AG04449 (cell line): ENCODE data around the gene LAIR1.
"Not testable (repeated sequence)": the region's sequence is repeated elsewhere in the genome, so short reads cannot be mapped to it uniquely, and the experiment has no call there.

Source experiments
- CTCF ChIA-PET: fragments of 350-600 bp; formaldehyde crosslinking; extraction: SDS; loops from one replicate; lab custom pipeline; 2021; ENCODE audit warnings: antibody characterized with exemption; lab: Yijun Ruan, JAX
- POLR2A ChIA-PET: fragments of 400-600, 350-600 bp; formaldehyde crosslinking; extraction: SDS; loops from one replicate; lab custom pipeline; 2020; ENCODE audit warnings: antibody characterized with exemption, inconsistent platforms; lab: Yijun Ruan, JAX
- DNase-seq: peaks from one replicate; pipeline ENCODE4 v3.0.0-alpha.2; 2010; ENCODE audit warnings: low read depth, low spot score
- H3K4me3 ChIP-seq: 2 replicates; pipeline ENCODE4 v1.5.1; 2011; ENCODE audit warnings: low read depth, mild to moderate bottlenecking, control low read depth, low read length
- CTCF ChIP-seq: IDR thresholded peaks from one replicate; pipeline ENCODE4 v1.5.1; 2011; ENCODE audit warnings: mild to moderate bottlenecking, moderate library complexity, low read length, control low read depth, inconsistent platforms; ENCODE audit not compliant: insufficient read depth; ENCODE audit errors: missing control alignments

LAIR1 gene

GRCh38 chr19:54324071-54324470, 40.7 kb downstream of the LAIR1 start:
- no peak for TF ChIP-seq CTCF
- H3K4me3 ChIP-seq, result no peak overlapping the region
- ChIA-PET POLR2A (no interaction called here), CTCF (interaction anchor here (2.5 kb wide), 1 partner anchor 67 kb away, joined by 9 read pairs; no protein-coding TSS in a partner anchor)
- DNase-seq, result no peak

- CTCF ChIA-PET, result not testable (repeated sequence)
Measured at GRCh38 chr19:54322934-54323333, 41.8 kb downstream of the LAIR1 start.

GRCh38 chr19:54322295-54322694, 42.4 kb downstream of the LAIR1 start:
- POLR2A ChIA-PET, result not testable (repeated sequence)
- CTCF ChIA-PET, result interaction anchor here (1.0 kb wide), 1 partner anchor 56 kb away, joined by 4 read pairs; no protein-coding TSS in a partner anchor

More at GRCh38 chr19:54322934-54323333, 41.8 kb downstream of the LAIR1 start:
- POLR2A ChIA-PET, H3K4me3 ChIP-seq, DNase-seq: not testable (repeated sequence)

GRCh38 chr19:54319892-54320670, 44.6 kb downstream of the LAIR1 start:
- no peak for DNase-seq
- POLR2A ChIA-PET, result no interaction called here
- no peak for TF ChIP-seq CTCF
- CTCF ChIA-PET, result no interaction called here
- no peak overlapping the region for H3K4me3 ChIP-seq

More at GRCh38 chr19:54322295-54322694, 42.4 kb downstream of the LAIR1 start:
- not testable (repeated sequence) for DNase-seq, H3K4me3 ChIP-seq

GRCh38 chr19:54319049-54319448, 45.7 kb downstream of the LAIR1 start:
- no peak for DNase-seq
- no peak for TF ChIP-seq CTCF
- ChIA-PET CTCF (no interaction called here), POLR2A (no interaction called here)
- no peak overlapping the region for H3K4me3 ChIP-seq

- DNase-seq, result no peak
- no peak for TF ChIP-seq CTCF
- CTCF ChIA-PET, result no interaction called here
- H3K4me3 ChIP-seq, result no peak overlapping the region
- POLR2A ChIA-PET, result no interaction called here
Measured at GRCh38 chr19:54317965-54318240, 46.8 kb downstream of the LAIR1 start.

- DNase-seq, result no peak
- H3K4me3 ChIP-seq, result no peak overlapping the region
- ChIA-PET POLR2A (no interaction called here), CTCF (no interaction called here)
- TF ChIP-seq CTCF, result no peak
Measured at GRCh38 chr19:54317108-54317964, 47.4 kb downstream of the LAIR1 start.
